Esophagus squamous epithelium (tissue), 5 donors: ENCODE results near the gene AMZ1. TPM values are rescaled to one million over a fixed set of nuclear protein-coding genes. Genes with fewer than 3 reads are reported as not detected.

Experiments
- DNase-seq: peaks from one replicate; lab custom pipeline; 2025; lab: John Stamatoyannopoulos, UW
- H3K27ac ChIP-seq, 4 donors: fragments of 200-600 bp; sonication (generic); one replicate each; pipeline ENCODE4 v1.5.1; 2016 to 2019; ENCODE audit warnings: mild to moderate bottlenecking in 1 of 4
- H3K27me3 ChIP-seq, 4 donors: fragments of 200-600 bp; sonication (generic); 1 replicate in 3 of 4; 2 replicates in 1 of 4; pipeline versions ENCODE4 v1.5.1 to v1.6.0; 2017 to 2021; ENCODE audit warnings: antibody characterized with exemption in 1 of 4
- H3K36me3 ChIP-seq, 3 donors: fragments of 200-600 bp; sonication (generic); one replicate each; pipeline ENCODE4 v1.5.1; 2016 to 2019
- H3K4me1 ChIP-seq, 3 donors: fragments of 200-600 bp; sonication (generic); one replicate each; pipeline ENCODE4 v1.5.1; 2017 to 2019
- H3K4me3 ChIP-seq, 4 donors: fragments of 200-600 bp; sonication (generic); 1 replicate in 3 of 4; 2 replicates in 1 of 4; pipeline ENCODE4 v1.5.1; 2016 to 2019; ENCODE audit warnings: mild to moderate bottlenecking in 2 of 4, moderate library complexity in 1 of 4
- H3K9me3 ChIP-seq, 3 donors: fragments of 200-600 bp; sonication (generic); one replicate each; pipeline ENCODE4 v1.5.1; 2016 to 2019
- CTCF ChIP-seq, 6 experiments: fragments of 450-650 bp in 4 of 6; fragments of 200-600 bp in 2 of 6; sonication (generic) in 2 of 6; IDR thresholded peaks; one replicate each; pipeline ENCODE4 v1.5.1; 2016 to 2019; ENCODE audit warnings: antibody characterized with exemption in 6 of 6, mild to moderate bottlenecking in 4 of 6, moderate library complexity in 4 of 6
- POLR2A ChIP-seq, 4 donors: fragments of 450-650 bp; IDR thresholded peaks; one replicate each; pipeline ENCODE4 v1.6.1; 2017; ENCODE audit warnings: antibody characterized with exemption in 4 of 4, mild to moderate bottlenecking in 4 of 4, moderate library complexity in 3 of 4
- WGBS, 2 donors: methylation state at CpG; one replicate each; pipeline ENCODE4 v1.1.5; 2018; 5-methylcytosine and 5-hydroxymethylcytosine counted together
- intact Hi-C: fragments of 100-400 bp; cut with DNase I; formaldehyde crosslinking; loops from one replicate; pipeline ENCODE4 v1.15.0; 2022
- total RNA-seq, 4 donors: library from RNA; depleted of rRNA; stranded (reverse); fragments of >200 nt; gene quantifications; one replicate each; pipeline ENCODE4 v1.1.0, GENCODE V29; 2016
- donor health status: DM: yes; HTN: yes; CAD: no.

The AMZ1 gene
- total RNA-seq, 4 donors from 2014 or later = 0.12 to 0.19 TPM; not detected in 2

DNA sequence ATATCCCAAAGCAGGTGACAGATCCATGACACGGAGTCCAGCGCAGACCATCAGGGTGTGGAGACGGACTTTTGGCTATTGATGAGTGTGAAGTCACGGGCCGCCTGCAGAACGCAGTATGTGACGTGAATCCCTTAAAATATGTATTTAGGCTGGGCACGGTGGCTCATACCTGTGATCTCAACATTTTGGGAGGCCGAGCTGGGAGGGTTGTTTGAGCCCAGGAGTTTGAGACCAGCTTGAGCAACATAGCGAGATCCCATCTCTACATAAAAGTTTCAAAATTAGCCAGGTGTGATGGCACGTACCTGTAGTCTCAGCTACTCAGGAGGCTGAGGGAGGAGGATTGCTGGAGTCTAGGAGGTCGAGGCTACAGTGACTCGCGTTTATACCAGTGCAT, 1.9 kb upstream of the AMZ1 start:
- H3K4me1 ChIP-seq = peaks cover 7 to 25% (median 15%) of the 10 kb centered on the region in 3 donors
- intact Hi-C loops = loop anchor here (10.0 kb wide), 1 partner anchor 231 kb away; no protein-coding TSS in a partner anchor
- TF ChIP-seq CTCF (IDR thresholded peaks at IDR 0.05) (no peak), POLR2A (IDR thresholded peaks at IDR 0.05) (no peak)
- H3K9me3 ChIP-seq = no peaks in the 10 kb centered on the region
- peaks cover 3 to 95% (median 17%) of the 10 kb centered on the region in 4 donors for H3K27me3 ChIP-seq
- no peak for DNase-seq
- no peak overlapping the region for H3K4me3 ChIP-seq
- H3K27ac ChIP-seq = no peak overlapping the region
- 87 to 88% methylated on average over 14 of the region's 14 CpGs for WGBS, 2 donors
- no peaks in the 10 kb centered on the region for H3K36me3 ChIP-seq

- H3K27ac ChIP-seq = no peak overlapping the region
- peak overlapping the region in 1 of 4 donors; percentile 58 for H3K4me3 ChIP-seq
- peaks cover 3 to 82% (median 17%) of the 10 kb centered on the region in 4 donors for H3K27me3 ChIP-seq
- 43 to 52% methylated on average over 10 to 12 of the region's 17 CpGs for WGBS, 2 donors
- TF ChIP-seq CTCF (IDR thresholded peaks at IDR 0.05) = no peak
- no peak for TF ChIP-seq POLR2A (IDR thresholded peaks at IDR 0.05)
- H3K36me3 ChIP-seq = no peaks in the 10 kb centered on the region
- no peak for DNase-seq
- intact Hi-C loops = loop anchor here (10.0 kb wide), 1 partner anchor 233 kb away; no protein-coding TSS in a partner anchor
- H3K9me3 ChIP-seq = no peaks in the 10 kb centered on the region
- peaks cover 7 to 25% (median 15%) of the 10 kb centered on the region in 3 donors for H3K4me1 ChIP-seq
These were observed 598 bp upstream of the AMZ1 start for GRCh38 chr7:2687338-2687869.

DNA sequence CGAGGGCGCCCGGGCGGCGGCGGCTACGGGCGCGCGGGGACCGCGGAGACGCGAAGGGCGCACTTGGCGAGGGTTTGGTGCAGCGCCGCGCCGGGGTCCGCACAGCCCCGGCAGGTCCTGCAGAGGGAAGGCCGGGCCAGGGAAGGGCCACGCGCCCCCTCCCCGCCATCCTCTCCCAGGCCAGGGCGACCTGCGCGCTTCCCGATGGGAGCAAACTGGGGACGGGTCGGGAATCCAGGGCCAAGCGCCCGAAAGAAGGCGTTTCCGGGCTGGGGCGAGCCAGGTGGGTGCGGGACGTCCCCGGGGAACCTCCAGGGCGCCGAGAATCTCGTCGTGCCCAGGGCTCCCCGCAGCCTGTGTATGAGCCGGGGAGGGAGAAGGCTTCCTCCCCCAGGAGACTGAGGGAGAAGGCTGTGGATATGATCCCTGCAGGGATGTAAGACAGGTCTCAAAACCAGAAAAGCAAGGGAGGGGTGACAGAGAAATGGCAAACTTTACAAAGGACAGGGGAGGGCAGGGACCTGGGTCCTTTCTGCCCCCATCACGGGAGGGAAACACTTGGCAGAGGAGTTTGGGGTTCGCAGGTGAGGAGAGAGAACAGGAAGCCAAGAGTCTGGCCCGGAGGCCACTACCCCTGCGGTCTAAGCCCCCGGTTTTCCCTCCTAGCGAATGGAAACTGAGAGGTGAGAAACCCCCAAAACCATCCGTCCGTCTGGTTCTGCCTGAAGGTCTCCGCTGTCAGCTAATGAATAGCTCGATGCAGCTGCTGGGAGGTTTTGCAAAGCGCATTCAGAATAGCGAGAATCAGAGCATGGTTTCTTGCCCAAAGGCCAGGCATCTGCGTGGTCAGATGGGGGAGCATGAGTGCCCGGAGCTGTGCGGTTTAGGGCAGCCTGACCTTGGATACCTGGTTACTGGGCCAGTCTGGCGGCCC, 674 bp downstream of the AMZ1 start:
- Histone ChIP-seq H3K4me3 (peak overlapping the region in 2 of 4 donors; percentile 38 to 58), H3K4me1 (peaks cover 7 to 25% (median 15%) of the 10 kb centered on the region in 3 donors), H3K36me3 (no peaks in the 10 kb centered on the region), H3K27me3 (peaks cover 3 to 69% (median 17%) of the 10 kb centered on the region in 4 donors), H3K27ac (no peak overlapping the region), H3K9me3 (no peaks in the 10 kb centered on the region)
- 15 to 19% methylated on average over 8 to 25 of the region's 62 CpGs for WGBS, 2 donors
- TF ChIP-seq POLR2A (IDR thresholded peaks at IDR 0.05) (no peak), CTCF (IDR thresholded peaks at IDR 0.05) (no peak)
- intact Hi-C loops = loop anchor here (10.0 kb wide), 1 partner anchor 234 kb away; no protein-coding TSS in a partner anchor
- no peak for DNase-seq

DNA sequence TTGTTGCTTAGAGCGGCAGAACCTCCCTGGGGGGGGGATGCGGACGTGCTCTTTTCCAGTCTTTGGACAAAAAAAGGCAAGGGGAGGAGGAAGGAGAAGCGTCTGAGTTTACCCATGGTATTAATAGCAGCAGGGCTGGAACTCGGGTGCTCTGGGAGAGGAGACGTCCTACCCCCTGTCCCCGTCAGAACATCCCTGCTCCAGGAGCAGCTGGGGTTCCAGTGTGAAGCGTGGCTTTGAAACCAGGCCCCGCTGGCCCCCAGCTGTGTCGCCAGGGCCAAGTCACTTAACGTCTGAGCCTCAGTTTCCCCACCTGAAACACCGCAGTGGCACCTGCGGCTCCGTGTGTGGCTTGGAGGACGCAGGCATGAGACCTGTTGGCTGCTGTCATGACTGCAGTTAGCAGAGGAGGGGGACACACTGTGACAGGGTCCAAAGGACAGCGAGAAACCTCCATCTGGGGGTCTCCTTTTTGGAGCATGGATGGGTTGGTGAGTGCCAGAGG, 1.4 kb downstream of the AMZ1 start:
- 77% methylated on average over 7 of the region's 16 CpGs; no CpG with 5 or more reads in 1 of the 2 donors for WGBS, 2 donors
- DNase-seq = no peak
- peaks cover 3 to 62% (median 17%) of the 10 kb centered on the region in 4 donors for H3K27me3 ChIP-seq
- intact Hi-C loops = loop anchor here (10.0 kb wide), 1 partner anchor 235 kb away; no protein-coding TSS in a partner anchor
- H3K4me1 ChIP-seq = peaks cover 7 to 25% (median 15%) of the 10 kb centered on the region in 3 donors
- H3K4me3 ChIP-seq = no peak overlapping the region
- no peak for TF ChIP-seq CTCF (IDR thresholded peaks at IDR 0.05)
- TF ChIP-seq POLR2A (IDR thresholded peaks at IDR 0.05) = no peak
- no peak overlapping the region for H3K27ac ChIP-seq
- no peaks in the 10 kb centered on the region for H3K9me3 ChIP-seq
- H3K36me3 ChIP-seq = no peaks in the 10 kb centered on the region
